Nephron progenitor cell (in vitro differentiated cells): ENCODE measurements around the gene RNF121.
A peak's percentile ranks its signal among the peaks of the same experiment; 100 is the strongest.

ENCODE experiments used
- DNase-seq: peaks from one replicate; pipeline ENCODE4 v3.0.0; 2021
- H3K27ac Mint-ChIP-seq: 2 replicates; pipeline ENCODE4 v1.8.0; 2021; ENCODE audit warnings: mild to moderate bottlenecking, moderate library complexity, mixed read lengths
- H3K27me3 Mint-ChIP-seq: 2 replicates; pipeline ENCODE4 v1.8.0; 2021; ENCODE audit warnings: mild to moderate bottlenecking, low read depth, mixed read lengths; ENCODE audit not compliant: poor library complexity
- H3K36me3 Mint-ChIP-seq: 2 replicates; pipeline ENCODE4 v1.8.0; 2021; ENCODE audit warnings: low read depth, mixed read lengths
- H3K4me1 Mint-ChIP-seq: 2 replicates; pipeline ENCODE4 v1.8.0; 2021; ENCODE audit warnings: mixed read lengths
- H3K4me3 Mint-ChIP-seq: 2 replicates; pipeline ENCODE4 v1.8.0; 2021; ENCODE audit warnings: mild to moderate bottlenecking, moderate library complexity, mixed read lengths
- H3K9me3 Mint-ChIP-seq: 2 replicates; pipeline ENCODE4 v1.8.0; 2021; ENCODE audit warnings: mild to moderate bottlenecking, moderate library complexity, mixed read lengths
- CTCF ChIP-seq: fragments of 200-600 bp; sonication (generic); IDR thresholded peaks from 2 replicates; pipeline ENCODE4 v1.5.0; 2021; ENCODE audit warnings: antibody characterized with exemption

Gene RNF121

GRCh38 chr11:71986131-71986530 is 57.3 kb downstream of the RNF121 start:
- H3K4me3 Mint-ChIP-seq: no peak overlapping the region
- TF ChIP-seq CTCF: no peak
- DNase-seq: no peak
- no peaks in the 10 kb centered on the region for H3K9me3 Mint-ChIP-seq
- H3K27me3 Mint-ChIP-seq: no peaks in the 10 kb centered on the region
- peak overlapping the region; percentile 26 for H3K27ac Mint-ChIP-seq
- peaks cover 56% of the 10 kb centered on the region for H3K36me3 Mint-ChIP-seq
- H3K4me1 Mint-ChIP-seq: no peaks in the 10 kb centered on the region

GRCh38 chr11:71987521-71987920 is 58.7 kb downstream of the RNF121 start:
- Mint-ChIP-seq H3K4me3 (no peak overlapping the region), H3K27ac (no peak overlapping the region), H3K27me3 (no peaks in the 10 kb centered on the region), H3K9me3 (no peaks in the 10 kb centered on the region), H3K4me1 (no peaks in the 10 kb centered on the region), H3K36me3 (peaks cover 53% of the 10 kb centered on the region)
- no peak for TF ChIP-seq CTCF
- DNase-seq: no peak

- TF ChIP-seq CTCF: no peak
- no peaks in the 10 kb centered on the region for H3K27me3 Mint-ChIP-seq
Observed at GRCh38 chr11:71988050-71988449, 59.2 kb downstream of the RNF121 start.

GRCh38 chr11:71990701-71991100 is 61.9 kb downstream of the RNF121 start:
- H3K4me3 Mint-ChIP-seq: no peak overlapping the region
- no peak for DNase-seq
- H3K4me1 Mint-ChIP-seq: no peaks in the 10 kb centered on the region
- no peak for TF ChIP-seq CTCF
- no peaks in the 10 kb centered on the region for H3K9me3 Mint-ChIP-seq
- H3K36me3 Mint-ChIP-seq: peaks cover 54% of the 10 kb centered on the region
- H3K27me3 Mint-ChIP-seq: no peaks in the 10 kb centered on the region
- no peak overlapping the region for H3K27ac Mint-ChIP-seq

More at GRCh38 chr11:71988050-71988449, 59.2 kb downstream of the RNF121 start:
- H3K27ac Mint-ChIP-seq: no peak overlapping the region
- H3K4me1 Mint-ChIP-seq: no peaks in the 10 kb centered on the region
- no peak for DNase-seq
- peaks cover 55% of the 10 kb centered on the region for H3K36me3 Mint-ChIP-seq
- H3K9me3 Mint-ChIP-seq: no peaks in the 10 kb centered on the region
- H3K4me3 Mint-ChIP-seq: no peak overlapping the region

- no peak overlapping the region for H3K4me3 Mint-ChIP-seq
- no peaks in the 10 kb centered on the region for H3K9me3 Mint-ChIP-seq
- no peak for DNase-seq
- peaks cover 47% of the 10 kb centered on the region for H3K36me3 Mint-ChIP-seq
- H3K4me1 Mint-ChIP-seq: no peaks in the 10 kb centered on the region
- no peak for TF ChIP-seq CTCF
- no peak overlapping the region for H3K27ac Mint-ChIP-seq
- H3K27me3 Mint-ChIP-seq: no peaks in the 10 kb centered on the region
Observed at GRCh38 chr11:71991494-71991893, 62.6 kb downstream of the RNF121 start.

GRCh38 chr11:71992136-71992730 is 63.4 kb downstream of the RNF121 start:
- Mint-ChIP-seq H3K4me3 (no peak overlapping the region), H3K27me3 (no peaks in the 10 kb centered on the region), H3K27ac (no peak overlapping the region), H3K36me3 (peaks cover 43% of the 10 kb centered on the region), H3K4me1 (no peaks in the 10 kb centered on the region), H3K9me3 (no peaks in the 10 kb centered on the region)
- TF ChIP-seq CTCF: no peak
- no peak for DNase-seq
